IMR-90 (cell line): ENCODE measurements around the gene MYCBPAP. TPM values are rescaled to one million over a fixed set of nuclear protein-coding genes. Genes with fewer than 3 reads are reported as not detected.

Experiments
- polyA plus RNA-seq, 3 experiments: library from polyadenylated mRNA; depleted of rRNA; stranded (reverse); fragments of >200 nt; gene quantifications; 2 replicates each; pipeline ENCODE4 v1.2.3, GENCODE V29; 2012; ENCODE audit warnings: low replicate concordance in 1 of 3
- total RNA-seq: library from RNA; depleted of rRNA; stranded (reverse); fragments of >200 nt; gene quantifications from 2 replicates; pipeline ENCODE4 v1.2.3, GENCODE V29; 2012
- TF ChIP-seq, protein P1 (sequence below): fragments of 150-350 bp; IDR thresholded peaks from 2 replicates; pipeline ENCODE4 v1.6.1; 2016; ENCODE audit warnings: low read depth, mild to moderate bottlenecking, low read length, moderate library complexity, borderline replicate concordance

The MYCBPAP gene
- total and polyA plus RNA-seq, 2 of the 4 experiments (the other 2 are of a cell fraction): 0.17 to 0.18 TPM

GRCh38 chr17:50536683-50537646, 28.7 kb downstream of the MYCBPAP start (continued):
- TF ChIP-seq, protein P1, sequence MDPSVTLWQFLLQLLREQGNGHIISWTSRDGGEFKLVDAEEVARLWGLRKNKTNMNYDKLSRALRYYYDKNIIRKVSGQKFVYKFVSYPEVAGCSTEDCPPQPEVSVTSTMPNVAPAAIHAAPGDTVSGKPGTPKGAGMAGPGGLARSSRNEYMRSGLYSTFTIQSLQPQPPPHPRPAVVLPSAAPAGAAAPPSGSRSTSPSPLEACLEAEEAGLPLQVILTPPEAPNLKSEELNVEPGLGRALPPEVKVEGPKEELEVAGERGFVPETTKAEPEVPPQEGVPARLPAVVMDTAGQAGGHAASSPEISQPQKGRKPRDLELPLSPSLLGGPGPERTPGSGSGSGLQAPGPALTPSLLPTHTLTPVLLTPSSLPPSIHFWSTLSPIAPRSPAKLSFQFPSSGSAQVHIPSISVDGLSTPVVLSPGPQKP: no peak
